Endothelial cell of umbilical vein (primary cell): ENCODE results near the gene DACT3. TPM values are rescaled to one million over a fixed set of nuclear protein-coding genes. Genes with fewer than 3 reads are reported as not detected.

Source experiments
- BruUV-seq: library from RNA; stranded (reverse); fragments of 400-500 nt; replicated peaks from 2 replicates; lab custom pipeline; 2021; lab: Mats Ljungman, UMichigan
- CTCF ChIA-PET: fragments of 300-600, 350-600 bp; sonication (Branson Sonifier 250); formaldehyde crosslinking; loops from one replicate; lab custom pipeline; 2021; ENCODE audit warnings: antibody characterized with exemption, inconsistent platforms; lab: Charles Lee
- POLR2A ChIA-PET: fragments of 300-600, 350-600 bp; sonication (Branson Sonifier 250); formaldehyde crosslinking; loops from one replicate; lab custom pipeline; 2021; ENCODE audit warnings: antibody characterized with exemption, inconsistent platforms; lab: Charles Lee
- DNase-seq: peaks from one replicate; pipeline ENCODE4 v3.0.0-alpha.2; 2011; ENCODE audit warnings: low read depth, low spot score
- FAIRE-seq: peaks from 2 replicates; lab custom pipeline; 2011; peaks lifted over from hg19 to GRCh38; lab: Jason Lieb, UNC
- H2AFZ ChIP-seq: 2 replicates; pipeline ENCODE4 v1.6.0; 2012; ENCODE audit warnings: low read depth, low read length, control low read depth, inconsistent platforms
- H3K27ac ChIP-seq: 2 replicates; pipeline ENCODE4 v1.5.1; 2011; ENCODE audit warnings: low read depth, mild to moderate bottlenecking, control low read depth, low read length, moderate library complexity; ENCODE audit not compliant: insufficient read depth
- H3K27me3 ChIP-seq, 2 experiments: 2 replicates each; pipeline versions ENCODE4 v1.6.0 to v1.6.1; 2011; ENCODE audit warnings: low read length in 2 of 2, mixed read lengths in 1 of 2; ENCODE audit not compliant: control insufficient read depth in 2 of 2, insufficient read depth in 2 of 2
- H3K36me3 ChIP-seq, 2 experiments: 2 replicates in 1 of 2; 3 replicates in 1 of 2; pipeline ENCODE4 v1.5.1; 2011; ENCODE audit warnings: low read length in 2 of 2, mild to moderate bottlenecking in 1 of 2, moderate library complexity in 1 of 2; ENCODE audit not compliant: control insufficient read depth in 2 of 2, insufficient read depth in 2 of 2; ENCODE audit errors: extremely low read depth in 1 of 2
- H3K4me1 ChIP-seq: 3 replicates; pipeline ENCODE4 v1.5.1; 2011; ENCODE audit warnings: mild to moderate bottlenecking, low read length; ENCODE audit not compliant: control insufficient read depth, insufficient read depth; ENCODE audit errors: extremely low read depth
- H3K4me2 ChIP-seq: 2 replicates; pipeline ENCODE4 v1.6.1; 2011; ENCODE audit warnings: low read length, control low read depth, mixed read lengths; ENCODE audit not compliant: insufficient read depth
- H3K4me3 ChIP-seq, 3 experiments: fragments of 200-600 bp in 1 of 3; sonication (generic), shearing (Covaris generic) in 1 of 3; replicated peaks in 1 of 3; 2 replicates each; pipeline ENCODE4 v1.5.1; 2011 to 2016; ENCODE audit warnings: control low read depth in 3 of 3, low read length in 3 of 3, mild to moderate bottlenecking in 2 of 3, inconsistent platforms in 1 of 3, low read depth in 1 of 3, moderate library complexity in 1 of 3; ENCODE audit not compliant: insufficient read depth in 1 of 3
- H3K79me2 ChIP-seq: 2 replicates; pipeline ENCODE4 v1.6.0; 2012; ENCODE audit warnings: low read length, inconsistent platforms; ENCODE audit not compliant: control insufficient read depth, insufficient read depth
- H3K9ac ChIP-seq: replicated peaks from 2 replicates; pipeline ENCODE3; 2011; ENCODE audit warnings: low read length, control low read depth; ENCODE audit not compliant: insufficient read depth; ENCODE audit errors: extremely low read depth
- H3K9me1 ChIP-seq: replicated peaks from 3 replicates; pipeline ENCODE4 v1.6.0; 2011; ENCODE audit warnings: mild to moderate bottlenecking, low read length; ENCODE audit not compliant: control insufficient read depth, insufficient read depth; ENCODE audit errors: extremely low read depth
- H3K9me3 ChIP-seq: replicated peaks from 2 replicates; pipeline ENCODE4 v1.5.1; 2012; ENCODE audit warnings: low read length, inconsistent platforms; ENCODE audit not compliant: control insufficient read depth, insufficient read depth
- H4K20me1 ChIP-seq: replicated peaks from 2 replicates; pipeline ENCODE3; 2011; ENCODE audit warnings: mild to moderate bottlenecking, low read length; ENCODE audit not compliant: control insufficient read depth, insufficient read depth; ENCODE audit errors: extremely low read depth
- EZH2 ChIP-seq: IDR thresholded peaks from 2 replicates; pipeline ENCODE4 v1.6.1; 2012; ENCODE audit warnings: borderline replicate concordance, low read depth, mild to moderate bottlenecking, moderate library complexity, low read length, inconsistent platforms; ENCODE audit not compliant: severe bottlenecking
- FOS ChIP-seq: IDR thresholded peaks from 2 replicates; pipeline ENCODE4 v1.6.1; 2011; ENCODE audit warnings: mild to moderate bottlenecking, low read length, moderate library complexity, borderline replicate concordance; ENCODE audit not compliant: insufficient read depth
- GATA2 ChIP-seq: IDR thresholded peaks from 2 replicates; pipeline ENCODE4 v1.7.0; 2011; ENCODE audit warnings: low read depth, mild to moderate bottlenecking, moderate library complexity, mixed read lengths, low read length; ENCODE audit not compliant: insufficient read length, insufficient read depth
- JUN ChIP-seq: IDR thresholded peaks from 2 replicates; pipeline ENCODE4 v1.6.1; 2011; ENCODE audit warnings: borderline replicate concordance, low read depth; ENCODE audit not compliant: insufficient read length, insufficient read depth
- MYC ChIP-seq: IDR thresholded peaks from one replicate; pipeline ENCODE4 v1.6.1; 2011; ENCODE audit warnings: mild to moderate bottlenecking, low read depth, low read length
- POLR2A ChIP-seq: IDR thresholded peaks from 2 replicates; pipeline ENCODE4 v1.6.1; 2012; ENCODE audit warnings: low read depth, mild to moderate bottlenecking, control low read depth, low read length
- POLR2AphosphoS5 ChIP-seq: IDR thresholded peaks from 2 replicates; pipeline ENCODE4 v1.6.1; 2012; ENCODE audit warnings: low read depth, mild to moderate bottlenecking, control low read depth, low read length, moderate library complexity; ENCODE audit not compliant: insufficient read depth
- dilution Hi-C: fragments of 300-500 bp; cut with MboI; formaldehyde crosslinking; loops from one replicate; pipeline ENCODE4 v1.15.0; 2019; ENCODE audit warnings: low sequenced_read_pairs; ENCODE audit not compliant: extremely low pct_ligation_motif_present
- intact Hi-C: fragments of 100-400 bp; cut with micrococcal nuclease; formaldehyde crosslinking; loops from one replicate; pipeline ENCODE4 v1.10.0; 2022
- polyA plus RNA-seq, 4 experiments: library from polyadenylated mRNA; depleted of rRNA in 3 of 4; stranded (reverse) in 3 of 4; unstranded in 1 of 4; fragments of >200 nt; gene quantifications; 2 replicates each; pipeline versions ENCODE4 v1.2.1 to v1.2.3, GENCODE V29; 2011 to 2012; ENCODE audit warnings: missing spikeins in 1 of 4
- total RNA-seq: library from RNA; stranded (reverse); gene quantifications from 2 replicates; pipeline ENCODE4 v1.2.3, GENCODE V29; 2021
- TF ChIP-seq, protein P1 (sequence below), 2 donors: IDR thresholded peaks; 1 replicate in 1 of 2; 2 replicates in 1 of 2; pipeline ENCODE4 v1.5.1; 2011; ENCODE audit warnings: low read length in 2 of 2, mild to moderate bottlenecking in 2 of 2, moderate library complexity in 2 of 2, control low read depth in 1 of 2, inconsistent platforms in 1 of 2, low read depth in 1 of 2; ENCODE audit not compliant: insufficient read depth in 1 of 2; ENCODE audit errors: extremely low read depth in 1 of 2
- TF ChIP-seq, protein P2 (sequence below): IDR thresholded peaks from 2 replicates; pipeline ENCODE4 v1.6.1; 2011; ENCODE audit not compliant: insufficient read depth, insufficient read length

Gene DACT3
- total and polyA plus RNA-seq, 2 donors (not counting 3 experiments of a cell fraction or from before 2014, with no cell fraction given), result 0.22 to 0.76 TPM

DNA sequence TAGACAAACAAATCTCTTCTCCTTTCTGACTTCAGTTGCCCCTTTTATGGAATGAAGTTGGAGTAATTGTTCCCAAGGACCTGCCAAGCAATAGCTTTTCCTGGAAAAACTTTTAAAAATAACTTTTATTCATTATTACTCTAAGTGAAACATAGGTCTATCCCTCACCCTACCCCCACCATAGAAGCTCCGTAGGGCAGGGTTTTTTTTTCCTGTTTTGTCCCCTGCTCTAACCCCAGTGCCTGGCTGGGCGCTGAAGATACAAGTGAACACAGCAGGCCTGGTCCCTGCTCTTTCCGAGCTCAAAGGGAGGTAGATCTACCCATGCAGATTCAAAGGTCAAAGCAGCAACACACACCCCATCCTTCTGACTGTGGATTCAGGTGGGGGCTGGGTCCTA is 16.3 kb downstream of the DACT3 start:
- ChIA-PET POLR2A (no interaction called here), CTCF (interaction anchor here (1.3 to 1.6 kb wide), 2 partner anchors 13 to 17 kb away, joined by 3 to 8 read pairs; partner anchors contain the start of gene DACT3)
- no peak for DNase-seq
- Histone ChIP-seq H3K4me3 (no peak overlapping the region), H3K36me3 (no peaks in the 10 kb centered on the region), H3K9ac (no peak overlapping the region), H2AFZ (no peak overlapping the region), H3K9me1 (no peaks in the 10 kb centered on the region), H3K4me2 (no peak overlapping the region), H3K4me1 (peaks cover 2% of the 10 kb centered on the region), H3K9me3 (no peaks in the 10 kb centered on the region), H3K79me2 (no peaks in the 10 kb centered on the region), H3K27ac (no peak overlapping the region), H4K20me1 (no peaks in the 10 kb centered on the region), H3K27me3 (peaks cover 22 to 32% of the 10 kb centered on the region in 2 experiments)
- intact Hi-C loops, result no loop called here
- no peak for FAIRE-seq
- TF ChIP-seq POLR2A, result no peak
- TF ChIP-seq JUN, result no peak
- no peak for TF ChIP-seq FOS
- TF ChIP-seq, protein P1, sequence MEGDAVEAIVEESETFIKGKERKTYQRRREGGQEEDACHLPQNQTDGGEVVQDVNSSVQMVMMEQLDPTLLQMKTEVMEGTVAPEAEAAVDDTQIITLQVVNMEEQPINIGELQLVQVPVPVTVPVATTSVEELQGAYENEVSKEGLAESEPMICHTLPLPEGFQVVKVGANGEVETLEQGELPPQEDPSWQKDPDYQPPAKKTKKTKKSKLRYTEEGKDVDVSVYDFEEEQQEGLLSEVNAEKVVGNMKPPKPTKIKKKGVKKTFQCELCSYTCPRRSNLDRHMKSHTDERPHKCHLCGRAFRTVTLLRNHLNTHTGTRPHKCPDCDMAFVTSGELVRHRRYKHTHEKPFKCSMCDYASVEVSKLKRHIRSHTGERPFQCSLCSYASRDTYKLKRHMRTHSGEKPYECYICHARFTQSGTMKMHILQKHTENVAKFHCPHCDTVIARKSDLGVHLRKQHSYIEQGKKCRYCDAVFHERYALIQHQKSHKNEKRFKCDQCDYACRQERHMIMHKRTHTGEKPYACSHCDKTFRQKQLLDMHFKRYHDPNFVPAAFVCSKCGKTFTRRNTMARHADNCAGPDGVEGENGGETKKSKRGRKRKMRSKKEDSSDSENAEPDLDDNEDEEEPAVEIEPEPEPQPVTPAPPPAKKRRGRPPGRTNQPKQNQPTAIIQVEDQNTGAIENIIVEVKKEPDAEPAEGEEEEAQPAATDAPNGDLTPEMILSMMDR (IDR thresholded peaks at IDR 0.05; ENCODE audit: extremely low read depth in 1 of 2, insufficient read depth in 1 of 2, low read depth in 1 of 2, low read length in 2 of 2), result no peak
- TF ChIP-seq MYC, result no peak
- TF ChIP-seq, protein P2, sequence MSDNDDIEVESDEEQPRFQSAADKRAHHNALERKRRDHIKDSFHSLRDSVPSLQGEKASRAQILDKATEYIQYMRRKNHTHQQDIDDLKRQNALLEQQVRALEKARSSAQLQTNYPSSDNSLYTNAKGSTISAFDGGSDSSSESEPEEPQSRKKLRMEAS, result no peak
- TF ChIP-seq POLR2AphosphoS5, result no peak
- TF ChIP-seq GATA2, result no peak
- no peak for TF ChIP-seq EZH2
- BruUV-seq, result no TSS peak
- dilution Hi-C loops, result no loop called here
